Measurements from ENCODE around the gene SAA2. TPM values are rescaled to one million over a fixed set of nuclear protein-coding genes. Genes with fewer than 3 reads are reported as not detected.

SAA2 gene
- total and polyA plus RNA-seq, 2 of the 4 experiments (the other 2 are of a cell fraction) = not detected

DNA sequence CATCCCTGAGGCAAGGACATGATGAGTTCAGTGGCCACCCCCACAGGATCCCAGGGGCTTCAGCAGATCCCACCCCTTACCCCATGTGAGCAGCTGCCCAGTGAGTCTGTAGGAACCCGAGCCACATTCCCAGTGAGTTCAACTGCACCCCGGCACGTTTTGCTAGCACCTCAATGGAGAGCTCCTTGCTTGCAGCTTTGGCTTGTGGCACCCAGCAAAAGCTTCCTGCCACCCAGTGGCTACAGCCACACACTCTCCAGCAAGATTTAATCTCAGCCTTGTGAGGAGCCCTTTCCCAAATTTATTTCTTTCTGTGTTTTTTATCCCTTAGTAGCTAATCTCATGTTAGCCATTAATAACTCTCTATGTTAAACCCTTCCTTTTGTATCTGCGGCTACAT, 21.6 kb upstream of the SAA2 start:
- Histone ChIP-seq H2AK5ac (ENCODE audit: low read depth, low read length) (no peak overlapping the region), H3K27ac (ENCODE audit: insufficient read depth, low read length) (no peak overlapping the region), H3K9ac (ENCODE audit: low read depth, low read length) (no peak overlapping the region), H4K8ac (ENCODE audit: low read depth in 2 of 2, low read length in 2 of 2) (no peak overlapping the region), H2BK20ac (ENCODE audit: low read depth, low read length) (no peak overlapping the region), H2BK120ac (ENCODE audit: low read depth, low read length) (no peak overlapping the region), H2AFZ (replicated peaks; ENCODE audit: low read length, poor library complexity) (no peak overlapping the region), H3K4me1 (ENCODE audit: control insufficient read depth, insufficient read depth, low read length) (no peaks in the 10 kb centered on the region), H3K4me2 (ENCODE audit: low read depth, low read length) (no peak overlapping the region), H3K18ac (ENCODE audit: low read depth, low read length) (no peak overlapping the region), H3K14ac (replicated peaks; ENCODE audit: low read depth, low read length) (no peak overlapping the region), H3K4ac (ENCODE audit: low read depth, low read length) (no peak overlapping the region), H4K5ac (ENCODE audit: low read depth, low read length) (no peak overlapping the region), H4K91ac (ENCODE audit: insufficient read depth, low read depth, low read length) (no peak overlapping the region), H3K9me3 (ENCODE audit: control insufficient read depth, insufficient read depth, low read length) (no peaks in the 10 kb centered on the region), H2BK5ac (ENCODE audit: low read depth, low read length, poor library complexity, severe bottlenecking) (no peak overlapping the region), H3K23ac (ENCODE audit: low read depth, low read length) (no peak overlapping the region), H2BK15ac (ENCODE audit: low read depth, low read length) (no peak overlapping the region), H3K79me1 (ENCODE audit: low read depth in 1 of 2, low read length in 2 of 2) (no peaks in the 10 kb centered on the region), H3K4me3 (ENCODE audit: insufficient read depth, low read depth, low read length) (no peak overlapping the region), H3K56ac (ENCODE audit: extremely low read depth, insufficient read depth, low read length) (no peak overlapping the region), H4K20me1 (ENCODE audit: insufficient read depth, low read length) (no peaks in the 10 kb centered on the region), H2AK9ac (replicated peaks; ENCODE audit: low read depth, low read length, poor library complexity) (no peak overlapping the region), H3K9me1 (ENCODE audit: insufficient read depth, low read length) (no peaks in the 10 kb centered on the region), H3K36me3 (ENCODE audit: control insufficient read depth, insufficient read depth, low read length) (no peaks in the 10 kb centered on the region), H3K27me3 (ENCODE audit: control insufficient read depth, insufficient read depth, low read length) (peaks cover 8% of the 10 kb centered on the region)
- no peak for TF ChIP-seq MAFK (IDR thresholded peaks at IDR 0.05; ENCODE audit: low read depth, low read length)
- TF ChIP-seq MXI1 (IDR thresholded peaks at IDR 0.05; ENCODE audit: borderline replicate concordance, low read depth, low read length) = no peak
- TF ChIP-seq SMC3 (IDR thresholded peaks at IDR 0.05; ENCODE audit: low read depth, low read length) = no peak
- no peak for TF ChIP-seq FOS (IDR thresholded peaks at IDR 0.05; ENCODE audit: low read depth, low read length)
- TF ChIP-seq, protein P1, sequence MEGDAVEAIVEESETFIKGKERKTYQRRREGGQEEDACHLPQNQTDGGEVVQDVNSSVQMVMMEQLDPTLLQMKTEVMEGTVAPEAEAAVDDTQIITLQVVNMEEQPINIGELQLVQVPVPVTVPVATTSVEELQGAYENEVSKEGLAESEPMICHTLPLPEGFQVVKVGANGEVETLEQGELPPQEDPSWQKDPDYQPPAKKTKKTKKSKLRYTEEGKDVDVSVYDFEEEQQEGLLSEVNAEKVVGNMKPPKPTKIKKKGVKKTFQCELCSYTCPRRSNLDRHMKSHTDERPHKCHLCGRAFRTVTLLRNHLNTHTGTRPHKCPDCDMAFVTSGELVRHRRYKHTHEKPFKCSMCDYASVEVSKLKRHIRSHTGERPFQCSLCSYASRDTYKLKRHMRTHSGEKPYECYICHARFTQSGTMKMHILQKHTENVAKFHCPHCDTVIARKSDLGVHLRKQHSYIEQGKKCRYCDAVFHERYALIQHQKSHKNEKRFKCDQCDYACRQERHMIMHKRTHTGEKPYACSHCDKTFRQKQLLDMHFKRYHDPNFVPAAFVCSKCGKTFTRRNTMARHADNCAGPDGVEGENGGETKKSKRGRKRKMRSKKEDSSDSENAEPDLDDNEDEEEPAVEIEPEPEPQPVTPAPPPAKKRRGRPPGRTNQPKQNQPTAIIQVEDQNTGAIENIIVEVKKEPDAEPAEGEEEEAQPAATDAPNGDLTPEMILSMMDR (conservative IDR thresholded peaks at IDR 0.05; ENCODE audit: low read depth, low read length) = no peak
- TF ChIP-seq POLR2A (IDR thresholded peaks at IDR 0.05; ENCODE audit: low read depth, low read length) = no peak
- TF ChIP-seq NFE2L2 (IDR thresholded peaks at IDR 0.05; ENCODE audit: low read depth, low read length) = no peak
- TF ChIP-seq, protein P2, sequence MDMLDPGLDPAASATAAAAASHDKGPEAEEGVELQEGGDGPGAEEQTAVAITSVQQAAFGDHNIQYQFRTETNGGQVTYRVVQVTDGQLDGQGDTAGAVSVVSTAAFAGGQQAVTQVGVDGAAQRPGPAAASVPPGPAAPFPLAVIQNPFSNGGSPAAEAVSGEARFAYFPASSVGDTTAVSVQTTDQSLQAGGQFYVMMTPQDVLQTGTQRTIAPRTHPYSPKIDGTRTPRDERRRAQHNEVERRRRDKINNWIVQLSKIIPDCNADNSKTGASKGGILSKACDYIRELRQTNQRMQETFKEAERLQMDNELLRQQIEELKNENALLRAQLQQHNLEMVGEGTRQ (IDR thresholded peaks at IDR 0.05; ENCODE audit: low read depth, low read length) = no peak
- TF ChIP-seq MAZ (IDR thresholded peaks at IDR 0.05; ENCODE audit: borderline replicate concordance, low read depth, low read length) = no peak
- no peak for TF ChIP-seq CEBPB (IDR thresholded peaks at IDR 0.05; ENCODE audit: low read depth, low read length)
- no peak for TF ChIP-seq RAD21 (IDR thresholded peaks at IDR 0.05; ENCODE audit: low read length)
- no peak for TF ChIP-seq RFX5 (IDR thresholded peaks at IDR 0.05; ENCODE audit: low read depth, low read length)
- no peak for TF ChIP-seq CHD1 (IDR thresholded peaks at IDR 0.05; ENCODE audit: low read depth, low read length)
- TF ChIP-seq BHLHE40 (IDR thresholded peaks at IDR 0.05; ENCODE audit: low read depth, low read length) = no peak
- TF ChIP-seq, protein P3, sequence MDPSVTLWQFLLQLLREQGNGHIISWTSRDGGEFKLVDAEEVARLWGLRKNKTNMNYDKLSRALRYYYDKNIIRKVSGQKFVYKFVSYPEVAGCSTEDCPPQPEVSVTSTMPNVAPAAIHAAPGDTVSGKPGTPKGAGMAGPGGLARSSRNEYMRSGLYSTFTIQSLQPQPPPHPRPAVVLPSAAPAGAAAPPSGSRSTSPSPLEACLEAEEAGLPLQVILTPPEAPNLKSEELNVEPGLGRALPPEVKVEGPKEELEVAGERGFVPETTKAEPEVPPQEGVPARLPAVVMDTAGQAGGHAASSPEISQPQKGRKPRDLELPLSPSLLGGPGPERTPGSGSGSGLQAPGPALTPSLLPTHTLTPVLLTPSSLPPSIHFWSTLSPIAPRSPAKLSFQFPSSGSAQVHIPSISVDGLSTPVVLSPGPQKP (IDR thresholded peaks at IDR 0.05; ENCODE audit: borderline replicate concordance, low read depth, low read length) = no peak
- no peak for TF ChIP-seq RCOR1 (IDR thresholded peaks at IDR 0.05; ENCODE audit: insufficient replicate concordance, low read length)
- POLR2A ChIA-PET (ENCODE audit: unreplicated experiment) = no interaction called here
- in situ Hi-C loops (cut with MboI; ENCODE audit: low sequenced_read_pairs) = no loop called here
- intact Hi-C loops (cut with micrococcal nuclease) = no loop called here
- dilution Hi-C loops (cut with HindIII; ENCODE audit: low sequenced_read_pairs, unreplicated experiment) = no loop called here
- no peak for DNase-seq
- CTCF ChIA-PET = no interaction called here
- no TSS peak for BruUV-seq (replicated peaks)
- 71% methylated on average over 1 of the region's 4 CpGs; no CpG with 5 or more reads in 1 of the 2 experiments for WGBS, 2 experiments (ENCODE audit: extremely low coverage in 2 of 2, insufficient read length in 1 of 2)
- no peak for ATAC-seq (ENCODE audit: low read depth)

Measured in IMR-90 (cell line).